GM12878 (cell line): Measurements from ENCODE around the gene NEU3. TPM values are rescaled to one million over a fixed set of nuclear protein-coding genes. Genes with fewer than 3 reads are reported as not detected.
"Not testable (repeated sequence)": the region's sequence is repeated elsewhere in the genome, so short reads cannot be mapped to it uniquely, and the experiment has no call there.

Experiments
- ATAC-seq: fragments of 200-7000 bp; cut with Tn5 transposase; 3 replicates; pipeline ENCODE4 v1.9.1; 2020; ENCODE audit warnings: mild to moderate bottlenecking, moderate library complexity
- BruUV-seq: library from RNA; stranded (reverse); fragments of 400-500 nt; replicated peaks from 2 replicates; lab custom pipeline; 2021; lab: Mats Ljungman, UMichigan
- CTCF ChIA-PET: fragments of 300-600 bp; sonication (Branson Sonifier 250); formaldehyde crosslinking; extraction: SDS; loops from one replicate; lab custom pipeline; 2021; ENCODE audit warnings: inconsistent platforms; lab: Yijun Ruan, JAX
- POLR2A ChIA-PET: fragments of 350-600 bp; formaldehyde crosslinking; extraction: SDS; loops from one replicate; lab custom pipeline; 2021; ENCODE audit warnings: inconsistent platforms; lab: Charles Lee
- RAD21 ChIA-PET: fragments of 300-600 bp; sonication (Branson Sonifier 250); formaldehyde crosslinking; loops from one replicate; lab custom pipeline; 2023; ENCODE audit warnings: antibody characterized with exemption; ENCODE audit not compliant: unreplicated experiment; lab: Charles Lee
- SMC1A ChIA-PET: fragments of 300-600 bp; sonication (Branson Sonifier 250); formaldehyde crosslinking; loops from one replicate; lab custom pipeline; 2023; ENCODE audit not compliant: unreplicated experiment, uncharacterized antibody; lab: Charles Lee
- DNase-seq: peaks from one replicate; pipeline ENCODE4 v3.0.0-alpha.2; 2011; ENCODE audit warnings: low read depth, low spot score
- FAIRE-seq: peaks from 3 replicates; lab custom pipeline; 2011; peaks lifted over from hg19 to GRCh38; lab: Jason Lieb, UNC
- H2AFZ ChIP-seq: 2 replicates; pipeline ENCODE4 v1.6.0; 2011; ENCODE audit warnings: low read depth, low read length, control low read depth; ENCODE audit not compliant: control insufficient read depth
- H3K27ac ChIP-seq: 2 replicates; pipeline ENCODE4 v1.5.1; 2011; ENCODE audit warnings: control low read depth; ENCODE audit not compliant: control insufficient read depth, insufficient read depth
- H3K27me3 ChIP-seq, 2 experiments: replicated peaks in 1 of 2; 2 replicates each; pipeline versions ENCODE4 v1.6.0 to v1.6.1; 2011; ENCODE audit warnings: low read length in 1 of 2; ENCODE audit not compliant: control insufficient read depth in 2 of 2, insufficient read depth in 2 of 2
- H3K36me3 ChIP-seq, 2 experiments: 2 replicates each; pipeline ENCODE4 v1.5.1; 2011; ENCODE audit warnings: low read length in 1 of 2; ENCODE audit not compliant: control insufficient read depth in 2 of 2, insufficient read depth in 2 of 2
- H3K4me1 ChIP-seq: 2 replicates; pipeline ENCODE4 v1.6.1; 2011; ENCODE audit warnings: mild to moderate bottlenecking, low read length, moderate library complexity, mixed read lengths; ENCODE audit not compliant: control insufficient read depth, insufficient read depth
- H3K4me2 ChIP-seq: 2 replicates; pipeline ENCODE4 v1.6.0; 2011; ENCODE audit warnings: control low read depth; ENCODE audit not compliant: control insufficient read depth, insufficient read depth
- H3K4me3 ChIP-seq: fragments of 200-600 bp; sonication (generic); 2 replicates; pipeline ENCODE4 v1.5.1; 2016
- H3K79me2 ChIP-seq: 2 replicates; pipeline ENCODE4 v1.6.0; 2011; ENCODE audit warnings: low read length; ENCODE audit not compliant: control insufficient read depth, insufficient read depth
- H3K9ac ChIP-seq: 2 replicates; pipeline ENCODE4 v1.8.0; 2011; ENCODE audit warnings: low read length, control low read depth, mixed read lengths; ENCODE audit not compliant: control insufficient read depth, insufficient read depth
- H3K9me3 ChIP-seq: replicated peaks from 3 replicates; pipeline ENCODE4 v1.5.1; 2011; ENCODE audit warnings: mild to moderate bottlenecking, low read length; ENCODE audit not compliant: control insufficient read depth, insufficient read depth
- H4K20me1 ChIP-seq: 2 replicates; pipeline ENCODE4 v1.6.0; 2011; ENCODE audit not compliant: control insufficient read depth, insufficient read depth
- IKZF2 ChIP-seq, 2 experiments: fragments of 450-650 bp; IDR thresholded peaks; 2 replicates each; pipeline ENCODE4 v1.6.1; 2017; ENCODE audit warnings: mild to moderate bottlenecking in 2 of 2, moderate library complexity in 2 of 2
- MXI1 ChIP-seq: fragments of 150-350 bp; IDR thresholded peaks from 2 replicates; pipeline ENCODE4 v1.6.1; 2011; ENCODE audit warnings: low read depth, mild to moderate bottlenecking, inconsistent platforms, low read length, improper control_type of control experiment
- SMARCA5 ChIP-seq: fragments of 450-650 bp; IDR thresholded peaks from 2 replicates; pipeline ENCODE4 v1.6.1; 2017; ENCODE audit warnings: mild to moderate bottlenecking
- SRF ChIP-seq, 2 experiments: IDR thresholded peaks; 2 replicates each; pipeline ENCODE4 v1.6.1; 2011; ENCODE audit warnings: low read depth in 2 of 2, low read length in 2 of 2, mild to moderate bottlenecking in 1 of 2, moderate library complexity in 1 of 2
- ZNF207 ChIP-seq: fragments of 450-650 bp; IDR thresholded peaks from 2 replicates; pipeline ENCODE4 v1.6.1; 2014; ENCODE audit warnings: antibody characterized with exemption, mild to moderate bottlenecking, borderline replicate concordance
- ZNF274 ChIP-seq: IDR thresholded peaks from one replicate; pipeline ENCODE4 v1.8.0; 2011; ENCODE audit not compliant: insufficient read length, insufficient read depth
- WGBS: methylation state at CpG from one replicate; pipeline ENCODE4 v1.1.6; 2016; ENCODE audit warnings: low lambda C conversion rate; ENCODE audit not compliant: insufficient replicate concordance, insufficient coverage; ENCODE audit errors: missing lambda C conversion rate; 5-methylcytosine and 5-hydroxymethylcytosine counted together
- in situ Hi-C: fragments of 300-500 bp; cut with MboI; formaldehyde crosslinking; loops from 9 replicates; pipeline ENCODE4 v1.14.3; 2018; ENCODE audit warnings: mixed read lengths
- intact Hi-C: fragments of 100-400 bp; cut with micrococcal nuclease; formaldehyde crosslinking; loops from one replicate; pipeline ENCODE4 v1.14.2; 2022; ENCODE audit not compliant: unreplicated experiment
- polyA plus RNA-seq, 11 experiments: library from polyadenylated mRNA; depleted of rRNA in 4 of 11; unstranded in 6 of 11; stranded (reverse) in 5 of 11; fragments of >200 nt; fragmentation: Nextera tagmentation in 4 of 11; fragmentation: Illumina TruSeq in 1 of 11; extraction: Ambion mirVana in 4 of 11; extraction: Trizol in 1 of 11; gene quantifications; 1 replicate in 1 of 11; 2 replicates in 10 of 11; pipeline versions ENCODE4 v1.2.1 to v1.2.3, GENCODE V29; 2011 to 2016; ENCODE audit warnings: inconsistent platforms in 2 of 11, missing spikeins in 2 of 11, low read depth in 1 of 11
- total RNA-seq, 4 experiments: library from RNA; depleted of rRNA in 3 of 4; stranded (reverse); fragments of >200 nt in 3 of 4; fragmentation: Illumina TruSeq in 1 of 4; extraction: Trizol in 1 of 4; gene quantifications; 2 replicates each; pipeline versions ENCODE4 v1.2.1 to v1.2.3, GENCODE V29; 2013 to 2021
- TF ChIP-seq, protein P1 (sequence below): fragments of 450-650 bp; IDR thresholded peaks from 2 replicates; pipeline ENCODE4 v1.6.1; 2017; ENCODE audit warnings: mild to moderate bottlenecking, moderate library complexity

NEU3 gene
- total and polyA plus RNA-seq, 10 of the 15 experiments (the other 5 are each of a cell fraction or from before 2014, with no cell fraction given): 2.5 to 20.3 (median 13.4) TPM

- TF ChIP-seq MXI1 (no peak), SRF (IDR thresholded peaks at IDR 0.05; ENCODE audit: low read depth in 2 of 2, low read length in 2 of 2) (no peak)
These were observed 24.3 kb downstream of the NEU3 start (continued) for GRCh38 chr11:75013051-75013450.

GRCh38 chr11:75014129-75014528 is 25.4 kb downstream of the NEU3 start:
- in situ Hi-C loops: no loop called here
- ChIA-PET POLR2A (no interaction called here), CTCF (interaction anchor here (1.5 to 3.5 kb wide), 3 partner anchors 9 to 84 kb away, joined by 4 to 14 read pairs (median 8); no protein-coding TSS in a partner anchor), RAD21 (interaction anchor here (1.2 kb wide), 1 partner anchor 82 kb away, joined by 3 read pairs; no protein-coding TSS in a partner anchor), SMC1A (no interaction called here)
- H2AFZ ChIP-seq: no peak overlapping the region
- no peaks in the 10 kb centered on the region for H3K79me2 ChIP-seq
- no TSS peak for BruUV-seq
- H3K27me3 ChIP-seq: no peaks in the 10 kb centered on the region
- no peak overlapping the region for H3K4me3 ChIP-seq
- no peak for FAIRE-seq
- TF ChIP-seq ZNF274: no peak
- TF ChIP-seq, protein P1, sequence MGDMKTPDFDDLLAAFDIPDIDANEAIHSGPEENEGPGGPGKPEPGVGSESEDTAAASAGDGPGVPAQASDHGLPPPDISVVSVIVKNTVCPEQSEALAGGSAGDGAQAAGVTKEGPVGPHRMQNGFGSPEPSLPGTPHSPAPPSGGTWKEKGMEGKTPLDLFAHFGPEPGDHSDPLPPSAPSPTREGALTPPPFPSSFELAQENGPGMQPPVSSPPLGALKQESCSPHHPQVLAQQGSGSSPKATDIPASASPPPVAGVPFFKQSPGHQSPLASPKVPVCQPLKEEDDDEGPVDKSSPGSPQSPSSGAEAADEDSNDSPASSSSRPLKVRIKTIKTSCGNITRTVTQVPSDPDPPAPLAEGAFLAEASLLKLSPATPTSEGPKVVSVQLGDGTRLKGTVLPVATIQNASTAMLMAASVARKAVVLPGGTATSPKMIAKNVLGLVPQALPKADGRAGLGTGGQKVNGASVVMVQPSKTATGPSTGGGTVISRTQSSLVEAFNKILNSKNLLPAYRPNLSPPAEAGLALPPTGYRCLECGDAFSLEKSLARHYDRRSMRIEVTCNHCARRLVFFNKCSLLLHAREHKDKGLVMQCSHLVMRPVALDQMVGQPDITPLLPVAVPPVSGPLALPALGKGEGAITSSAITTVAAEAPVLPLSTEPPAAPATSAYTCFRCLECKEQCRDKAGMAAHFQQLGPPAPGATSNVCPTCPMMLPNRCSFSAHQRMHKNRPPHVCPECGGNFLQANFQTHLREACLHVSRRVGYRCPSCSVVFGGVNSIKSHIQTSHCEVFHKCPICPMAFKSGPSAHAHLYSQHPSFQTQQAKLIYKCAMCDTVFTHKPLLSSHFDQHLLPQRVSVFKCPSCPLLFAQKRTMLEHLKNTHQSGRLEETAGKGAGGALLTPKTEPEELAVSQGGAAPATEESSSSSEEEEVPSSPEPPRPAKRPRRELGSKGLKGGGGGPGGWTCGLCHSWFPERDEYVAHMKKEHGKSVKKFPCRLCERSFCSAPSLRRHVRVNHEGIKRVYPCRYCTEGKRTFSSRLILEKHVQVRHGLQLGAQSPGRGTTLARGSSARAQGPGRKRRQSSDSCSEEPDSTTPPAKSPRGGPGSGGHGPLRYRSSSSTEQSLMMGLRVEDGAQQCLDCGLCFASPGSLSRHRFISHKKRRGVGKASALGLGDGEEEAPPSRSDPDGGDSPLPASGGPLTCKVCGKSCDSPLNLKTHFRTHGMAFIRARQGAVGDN: no peak
- no peak for TF ChIP-seq SMARCA5
- TF ChIP-seq IKZF2 (IDR thresholded peaks at IDR 0.05): no peak
- no peak for TF ChIP-seq ZNF207
- TF ChIP-seq, all 136 proteins: peak for 0
- peaks cover 0 to 13% of the 10 kb centered on the region in 2 experiments; a peak in 2 of 4 replicates for H3K36me3 ChIP-seq
- H4K20me1 ChIP-seq: no peaks in the 10 kb centered on the region
- intact Hi-C loops: no loop called here
- no peaks in the 10 kb centered on the region for H3K9me3 ChIP-seq
- no peak overlapping the region for H3K4me2 ChIP-seq
- H3K9ac ChIP-seq: no peak overlapping the region
- H3K27ac ChIP-seq: no peak overlapping the region
- no peaks in the 10 kb centered on the region for H3K4me1 ChIP-seq
- no peak for ATAC-seq
- WGBS: 77% methylated on average over 1 of the region's 1 CpG
- DNase-seq: no peak

- in situ Hi-C loops, H3K9ac ChIP-seq, SMC1A ChIA-PET, RAD21 ChIA-PET, intact Hi-C loops, POLR2A ChIA-PET, H4K20me1 ChIP-seq, BruUV-seq, H3K27ac ChIP-seq, DNase-seq, H3K79me2 ChIP-seq, ATAC-seq, H2AFZ ChIP-seq, H3K4me1 ChIP-seq, H3K9me3 ChIP-seq, H3K36me3 ChIP-seq, H3K4me2 ChIP-seq, H3K4me3 ChIP-seq, FAIRE-seq, H3K27me3 ChIP-seq: not testable (repeated sequence)
- WGBS: 95% methylated on average over 3 of the region's 3 CpGs
- CTCF ChIA-PET: interaction anchor here (1.7 kb wide), 1 partner anchor 186 kb away, joined by 5 read pairs; no protein-coding TSS in a partner anchor
These were observed 30.5 kb downstream of the NEU3 start for GRCh38 chr11:75019200-75019599.
